ENCODE results near the gene FBN1.

DNA sequence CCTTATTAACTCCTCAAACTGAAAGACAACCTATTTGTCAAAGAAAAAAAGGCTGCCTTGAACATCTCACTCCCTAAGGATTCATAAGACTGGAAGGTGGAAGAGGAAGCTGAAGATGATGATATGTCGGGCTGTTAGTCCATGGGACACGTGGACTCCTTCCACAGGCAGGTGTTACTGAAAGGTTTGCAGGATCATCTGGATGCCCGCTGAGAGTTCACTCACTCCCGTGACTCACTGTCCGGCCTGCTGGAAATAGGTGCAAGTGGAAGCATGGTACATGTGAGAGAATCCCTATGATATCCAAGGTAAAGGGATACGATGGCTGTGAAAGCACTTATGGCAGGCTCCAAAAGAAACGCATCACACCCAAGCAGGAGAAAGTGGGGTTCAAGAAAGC lies 33.3 kb upstream of the FBN1 start:
- TF ChIP-seq, protein P1, sequence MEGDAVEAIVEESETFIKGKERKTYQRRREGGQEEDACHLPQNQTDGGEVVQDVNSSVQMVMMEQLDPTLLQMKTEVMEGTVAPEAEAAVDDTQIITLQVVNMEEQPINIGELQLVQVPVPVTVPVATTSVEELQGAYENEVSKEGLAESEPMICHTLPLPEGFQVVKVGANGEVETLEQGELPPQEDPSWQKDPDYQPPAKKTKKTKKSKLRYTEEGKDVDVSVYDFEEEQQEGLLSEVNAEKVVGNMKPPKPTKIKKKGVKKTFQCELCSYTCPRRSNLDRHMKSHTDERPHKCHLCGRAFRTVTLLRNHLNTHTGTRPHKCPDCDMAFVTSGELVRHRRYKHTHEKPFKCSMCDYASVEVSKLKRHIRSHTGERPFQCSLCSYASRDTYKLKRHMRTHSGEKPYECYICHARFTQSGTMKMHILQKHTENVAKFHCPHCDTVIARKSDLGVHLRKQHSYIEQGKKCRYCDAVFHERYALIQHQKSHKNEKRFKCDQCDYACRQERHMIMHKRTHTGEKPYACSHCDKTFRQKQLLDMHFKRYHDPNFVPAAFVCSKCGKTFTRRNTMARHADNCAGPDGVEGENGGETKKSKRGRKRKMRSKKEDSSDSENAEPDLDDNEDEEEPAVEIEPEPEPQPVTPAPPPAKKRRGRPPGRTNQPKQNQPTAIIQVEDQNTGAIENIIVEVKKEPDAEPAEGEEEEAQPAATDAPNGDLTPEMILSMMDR (IDR thresholded peaks at IDR 0.05), result no peak
- no peak for TF ChIP-seq POLR2AphosphoS5 (IDR thresholded peaks at IDR 0.05)
- no peak for TF ChIP-seq POLR2A (IDR thresholded peaks at IDR 0.05)
